ENCODE results near the gene REST. TPM values are rescaled to one million over a fixed set of nuclear protein-coding genes. Genes with fewer than 3 reads are reported as not detected.

Gene REST
- polyA plus RNA-seq, 2 of the 4 experiments (the other 2 are of a cell fraction): 8.8 to 18.6 TPM

DNA sequence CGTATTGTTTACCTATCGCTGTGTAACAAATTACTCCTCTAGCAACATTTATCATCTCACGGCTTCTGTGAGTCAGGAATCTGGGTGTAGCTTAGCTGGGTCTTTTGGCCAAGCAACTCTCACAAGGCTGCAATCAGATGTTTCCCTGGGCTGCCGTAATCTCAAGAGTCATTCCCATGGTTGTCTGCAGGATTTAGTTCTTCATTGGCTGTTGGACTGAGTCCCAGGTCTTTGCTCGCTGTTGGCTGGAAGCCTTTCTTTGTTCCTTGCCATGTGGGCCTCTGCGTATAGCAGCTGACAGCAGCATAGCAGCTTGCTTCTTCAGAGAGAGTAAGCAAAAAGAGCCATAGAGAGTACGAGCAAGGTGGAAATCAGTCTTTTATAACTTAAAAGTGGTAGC lies 87.8 kb downstream of the REST start (continued):
- no peak for TF ChIP-seq MAZ (IDR thresholded peaks at IDR 0.05; ENCODE audit: borderline replicate concordance, low read depth, low read length)
- no peak for TF ChIP-seq ZNF302 (CRISPR knock-in tag; IDR thresholded peaks at IDR 0.05)
- TF ChIP-seq, protein P1, sequence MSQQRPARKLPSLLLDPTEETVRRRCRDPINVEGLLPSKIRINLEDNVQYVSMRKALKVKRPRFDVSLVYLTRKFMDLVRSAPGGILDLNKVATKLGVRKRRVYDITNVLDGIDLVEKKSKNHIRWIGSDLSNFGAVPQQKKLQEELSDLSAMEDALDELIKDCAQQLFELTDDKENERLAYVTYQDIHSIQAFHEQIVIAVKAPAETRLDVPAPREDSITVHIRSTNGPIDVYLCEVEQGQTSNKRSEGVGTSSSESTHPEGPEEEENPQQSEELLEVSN (IDR thresholded peaks at IDR 0.05; ENCODE audit: borderline replicate concordance, low read depth): no peak
- no peak for TF ChIP-seq RFX5 (IDR thresholded peaks at IDR 0.05)
- no peak for TF ChIP-seq CHD4 (IDR thresholded peaks at IDR 0.05; ENCODE audit: borderline replicate concordance)
- TF ChIP-seq, protein P2, sequence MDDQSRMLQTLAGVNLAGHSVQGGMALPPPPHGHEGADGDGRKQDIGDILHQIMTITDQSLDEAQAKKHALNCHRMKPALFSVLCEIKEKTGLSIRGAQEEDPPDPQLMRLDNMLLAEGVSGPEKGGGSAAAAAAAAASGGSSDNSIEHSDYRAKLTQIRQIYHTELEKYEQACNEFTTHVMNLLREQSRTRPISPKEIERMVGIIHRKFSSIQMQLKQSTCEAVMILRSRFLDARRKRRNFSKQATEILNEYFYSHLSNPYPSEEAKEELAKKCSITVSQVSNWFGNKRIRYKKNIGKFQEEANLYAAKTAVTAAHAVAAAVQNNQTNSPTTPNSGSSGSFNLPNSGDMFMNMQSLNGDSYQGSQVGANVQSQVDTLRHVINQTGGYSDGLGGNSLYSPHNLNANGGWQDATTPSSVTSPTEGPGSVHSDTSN (IDR thresholded peaks at IDR 0.05): no peak
- no peak for TF ChIP-seq JUNB (IDR thresholded peaks at IDR 0.05)
- no peak for TF ChIP-seq TP53 (CRISPR knock-in tag; IDR thresholded peaks at IDR 0.05)

DNA sequence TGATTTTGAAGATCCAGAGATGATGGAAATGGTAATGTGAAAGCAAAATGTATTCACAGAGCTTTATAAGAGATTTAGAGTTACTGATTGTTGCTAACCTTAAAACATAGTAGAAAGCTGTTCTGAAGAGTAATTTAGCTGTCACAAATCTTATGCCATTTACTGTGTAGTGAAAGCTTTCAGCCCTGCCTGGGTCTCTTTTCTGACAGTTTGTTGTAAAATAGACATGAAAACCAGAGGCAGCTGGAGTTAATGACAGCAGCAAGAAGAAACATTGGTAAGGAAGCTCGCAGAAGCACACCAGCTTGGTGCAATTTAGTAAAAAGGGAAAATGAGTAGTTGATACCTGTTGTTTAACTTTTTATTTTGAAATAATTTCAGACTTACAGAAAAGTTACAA lies 92.1 kb downstream of the REST start:
- no peaks in the 10 kb centered on the region for H3K4me1 ChIP-seq
- no peak overlapping the region for H3K4me3 ChIP-seq
- DNase-seq (ENCODE audit: low read depth in 1 of 2, low spot score in 1 of 2): no peak
- ChIA-PET CTCF (no interaction called here), POLR2A (interaction anchor here (0.7 kb wide), 1 partner anchor 21 kb away, joined by 4 read pairs; the partner anchor contains the start of gene POLR2B)
- no peak for ATAC-seq
- TF ChIP-seq RFX5 (IDR thresholded peaks at IDR 0.05) (no peak), RNF2 (IDR thresholded peaks at IDR 0.05; ENCODE audit: borderline replicate concordance, low read depth) (no peak), NPAS2 (CRISPR knock-in tag; IDR thresholded peaks at IDR 0.05; ENCODE audit: borderline replicate concordance) (no peak), MYC (IDR thresholded peaks at IDR 0.05; ENCODE audit: borderline replicate concordance, low read length) (no peak), CBX8 (IDR thresholded peaks at IDR 0.05) (no peak), RAD21 (conservative IDR thresholded peaks at IDR 0.05 in 1 of 2, IDR thresholded peaks at IDR 0.05 in 1 of 2) (no peak), JUN (IDR thresholded peaks at IDR 0.05) (no peak), ZFP36 (IDR thresholded peaks at IDR 0.05; ENCODE audit: borderline replicate concordance, partially characterized antibody) (no peak), FOXS1 (CRISPR knock-in tag; IDR thresholded peaks at IDR 0.05) (no peak), ZNF302 (CRISPR knock-in tag; IDR thresholded peaks at IDR 0.05) (no peak), JUNB (IDR thresholded peaks at IDR 0.05) (no peak)
- TF ChIP-seq, protein P3, sequence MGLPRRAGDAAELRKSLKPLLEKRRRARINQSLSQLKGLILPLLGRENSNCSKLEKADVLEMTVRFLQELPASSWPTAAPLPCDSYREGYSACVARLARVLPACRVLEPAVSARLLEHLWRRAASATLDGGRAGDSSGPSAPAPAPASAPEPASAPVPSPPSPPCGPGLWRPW (IDR thresholded peaks at IDR 0.05): no peak
- TF ChIP-seq, protein P4, sequence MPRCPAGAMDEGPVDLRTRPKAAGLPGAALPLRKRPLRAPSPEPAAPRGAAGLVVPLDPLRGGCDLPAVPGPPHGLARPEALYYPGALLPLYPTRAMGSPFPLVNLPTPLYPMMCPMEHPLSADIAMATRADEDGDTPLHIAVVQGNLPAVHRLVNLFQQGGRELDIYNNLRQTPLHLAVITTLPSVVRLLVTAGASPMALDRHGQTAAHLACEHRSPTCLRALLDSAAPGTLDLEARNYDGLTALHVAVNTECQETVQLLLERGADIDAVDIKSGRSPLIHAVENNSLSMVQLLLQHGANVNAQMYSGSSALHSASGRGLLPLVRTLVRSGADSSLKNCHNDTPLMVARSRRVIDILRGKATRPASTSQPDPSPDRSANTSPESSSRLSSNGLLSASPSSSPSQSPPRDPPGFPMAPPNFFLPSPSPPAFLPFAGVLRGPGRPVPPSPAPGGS (IDR thresholded peaks at IDR 0.05): no peak
- TF ChIP-seq, protein P2 (IDR thresholded peaks at IDR 0.05): no peak
- TF ChIP-seq, protein P5, sequence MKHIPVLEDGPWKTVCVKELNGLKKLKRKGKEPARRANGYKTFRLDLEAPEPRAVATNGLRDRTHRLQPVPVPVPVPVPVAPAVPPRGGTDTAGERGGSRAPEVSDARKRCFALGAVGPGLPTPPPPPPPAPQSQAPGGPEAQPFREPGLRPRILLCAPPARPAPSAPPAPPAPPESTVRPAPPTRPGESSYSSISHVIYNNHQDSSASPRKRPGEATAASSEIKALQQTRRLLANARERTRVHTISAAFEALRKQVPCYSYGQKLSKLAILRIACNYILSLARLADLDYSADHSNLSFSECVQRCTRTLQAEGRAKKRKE (CRISPR knock-in tag; IDR thresholded peaks at IDR 0.05; ENCODE audit: low read depth): no peak
- TF ChIP-seq, protein P6, sequence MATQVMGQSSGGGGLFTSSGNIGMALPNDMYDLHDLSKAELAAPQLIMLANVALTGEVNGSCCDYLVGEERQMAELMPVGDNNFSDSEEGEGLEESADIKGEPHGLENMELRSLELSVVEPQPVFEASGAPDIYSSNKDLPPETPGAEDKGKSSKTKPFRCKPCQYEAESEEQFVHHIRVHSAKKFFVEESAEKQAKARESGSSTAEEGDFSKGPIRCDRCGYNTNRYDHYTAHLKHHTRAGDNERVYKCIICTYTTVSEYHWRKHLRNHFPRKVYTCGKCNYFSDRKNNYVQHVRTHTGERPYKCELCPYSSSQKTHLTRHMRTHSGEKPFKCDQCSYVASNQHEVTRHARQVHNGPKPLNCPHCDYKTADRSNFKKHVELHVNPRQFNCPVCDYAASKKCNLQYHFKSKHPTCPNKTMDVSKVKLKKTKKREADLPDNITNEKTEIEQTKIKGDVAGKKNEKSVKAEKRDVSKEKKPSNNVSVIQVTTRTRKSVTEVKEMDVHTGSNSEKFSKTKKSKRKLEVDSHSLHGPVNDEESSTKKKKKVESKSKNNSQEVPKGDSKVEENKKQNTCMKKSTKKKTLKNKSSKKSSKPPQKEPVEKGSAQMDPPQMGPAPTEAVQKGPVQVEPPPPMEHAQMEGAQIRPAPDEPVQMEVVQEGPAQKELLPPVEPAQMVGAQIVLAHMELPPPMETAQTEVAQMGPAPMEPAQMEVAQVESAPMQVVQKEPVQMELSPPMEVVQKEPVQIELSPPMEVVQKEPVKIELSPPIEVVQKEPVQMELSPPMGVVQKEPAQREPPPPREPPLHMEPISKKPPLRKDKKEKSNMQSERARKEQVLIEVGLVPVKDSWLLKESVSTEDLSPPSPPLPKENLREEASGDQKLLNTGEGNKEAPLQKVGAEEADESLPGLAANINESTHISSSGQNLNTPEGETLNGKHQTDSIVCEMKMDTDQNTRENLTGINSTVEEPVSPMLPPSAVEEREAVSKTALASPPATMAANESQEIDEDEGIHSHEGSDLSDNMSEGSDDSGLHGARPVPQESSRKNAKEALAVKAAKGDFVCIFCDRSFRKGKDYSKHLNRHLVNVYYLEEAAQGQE (IDR thresholded peaks at IDR 0.05): no peak
- TF ChIP-seq, protein P7, sequence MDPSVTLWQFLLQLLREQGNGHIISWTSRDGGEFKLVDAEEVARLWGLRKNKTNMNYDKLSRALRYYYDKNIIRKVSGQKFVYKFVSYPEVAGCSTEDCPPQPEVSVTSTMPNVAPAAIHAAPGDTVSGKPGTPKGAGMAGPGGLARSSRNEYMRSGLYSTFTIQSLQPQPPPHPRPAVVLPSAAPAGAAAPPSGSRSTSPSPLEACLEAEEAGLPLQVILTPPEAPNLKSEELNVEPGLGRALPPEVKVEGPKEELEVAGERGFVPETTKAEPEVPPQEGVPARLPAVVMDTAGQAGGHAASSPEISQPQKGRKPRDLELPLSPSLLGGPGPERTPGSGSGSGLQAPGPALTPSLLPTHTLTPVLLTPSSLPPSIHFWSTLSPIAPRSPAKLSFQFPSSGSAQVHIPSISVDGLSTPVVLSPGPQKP (IDR thresholded peaks at IDR 0.05; ENCODE audit: low read depth, low read length): no peak
- H3K9me3 ChIP-seq: no peaks in the 10 kb centered on the region
- FAIRE-seq: no peak
- H3K4me2 ChIP-seq: no peak overlapping the region
- WGBS (ENCODE audit: missing lambda C conversion rate): 100% methylated on average over 1 of the region's 1 CpG
- no peak overlapping the region for H3K27ac ChIP-seq
